Aorta (tissue), 5 donors: ENCODE results near the gene CBS. TPM values are rescaled to one million over a fixed set of nuclear protein-coding genes. Genes with fewer than 3 reads are reported as not detected.
A peak's percentile ranks its signal among the peaks of the same experiment; 100 is the strongest.
"Not testable (repeated sequence)": the region's sequence is repeated elsewhere in the genome, so short reads cannot be mapped to it uniquely, and the experiment has no call there.

ENCODE experiments used
- ATAC-seq: fragments of 200-7000 bp; cut with Tn5 transposase; one replicate; pipeline ENCODE4 v1.9.1; 2022; ENCODE audit warnings: moderate library complexity; ENCODE audit not compliant: low FRiP score
- DNase-seq, 2 donors: peaks; one replicate each; pipeline ENCODE4 v3.0.0-alpha.2; 2020
- H3K27ac ChIP-seq, 2 donors: one replicate each; pipeline ENCODE4 v1.5.1; 2013; ENCODE audit warnings: low read length in 2 of 2, mild to moderate bottlenecking in 2 of 2, moderate library complexity in 2 of 2, control low read depth in 1 of 2, inconsistent platforms in 1 of 2, low read depth in 1 of 2
- H3K27me3 ChIP-seq, 2 donors: one replicate each; pipeline ENCODE4 v1.6.1; 2013; ENCODE audit warnings: control low read depth in 1 of 2, low read length in 1 of 2, mild to moderate bottlenecking in 1 of 2, moderate library complexity in 1 of 2; ENCODE audit not compliant: insufficient read depth in 2 of 2, control insufficient read depth in 1 of 2
- H3K36me3 ChIP-seq, 2 donors: one replicate each; pipeline ENCODE4 v1.6.1; 2013; ENCODE audit warnings: control low read depth in 1 of 2, low read length in 1 of 2, mild to moderate bottlenecking in 1 of 2; ENCODE audit not compliant: insufficient read depth in 2 of 2, control insufficient read depth in 1 of 2
- H3K4me1 ChIP-seq, 2 donors: one replicate each; pipeline ENCODE4 v1.6.1; 2013; ENCODE audit warnings: low read length in 2 of 2, control low read depth in 1 of 2, mild to moderate bottlenecking in 1 of 2, moderate library complexity in 1 of 2; ENCODE audit not compliant: insufficient read depth in 2 of 2, control insufficient read depth in 1 of 2
- H3K4me3 ChIP-seq, 2 donors: one replicate each; pipeline ENCODE4 v1.5.1; 2013; ENCODE audit warnings: low read length in 2 of 2, control low read depth in 1 of 2, mild to moderate bottlenecking in 1 of 2
- H3K9me3 ChIP-seq: one replicate; pipeline ENCODE4 v1.6.1; 2013; ENCODE audit warnings: mild to moderate bottlenecking, low read length; ENCODE audit not compliant: control insufficient read depth
- WGBS, 2 donors: extraction: QIAGEN DNeasy Blood & Tissue Kit; methylation state at CpG; one replicate each; pipeline ENCODE4 v1.1.7; 2013; 5-methylcytosine and 5-hydroxymethylcytosine counted together
- intact Hi-C, 2 donors: fragments of 100-400 bp; cut with DNase I; formaldehyde crosslinking; loops; one replicate each; pipeline versions ENCODE4 v1.14.2 to v1.15.0; 2022
- long read RNA-seq, 2 donors: library from polyadenylated mRNA; unstranded; transcript quantifications; one replicate each; pipeline ENCODE4 v2.0.0, GENCODE V29; 2020 to 2021
- polyA plus RNA-seq, 2 donors: library from polyadenylated mRNA; stranded (reverse); fragments of 200-250 nt; gene quantifications; one replicate each; pipeline ENCODE4 v1.2.3, GENCODE V29; 2013
- total RNA-seq, 2 donors: library from RNA; stranded (reverse); fragmentation: NEBNext Ultra II Directional; extraction: Animal tissue kit (Norgen Biotek cat#: 25700); gene quantifications; one replicate each; pipeline ENCODE4 v1.2.1, GENCODE V29; 2021
- donor health status: healthy with polysubstance abuse.
- donor health status: Bipolar disorder and iron deficiency.
- donor health status: DM: no; HTN: no; CAD: no.
- donor health status: DM: no; HTN: no; CAD: no.
- donor health status: DM: yes; HTN: yes; CAD: no.

Gene CBS
- total RNA-seq (10 to 100 TPM in 1 of 2 donors, 1 to 10 TPM in 1; 9.2 to 20.3 TPM), polyA plus RNA-seq (10 to 100 TPM; 20.4 to 38.1 TPM)
- long read RNA-seq, donor 1, transcript CBS-204 (17 exons, 2,605 nt): major isoform, 28 of 72 reads
- long read RNA-seq, donor 1, partial matches to known transcripts: 14 of 72 reads
- long read RNA-seq, donor 1, other reads (novel, unspliced or antisense): 28 of 72 reads
- long read RNA-seq, donor 2, transcript CBS-204 (17 exons, 2,605 nt): major isoform, 14 of 27 reads
- long read RNA-seq, donor 2, partial matches to known transcripts: 6 of 27 reads
- long read RNA-seq, donor 2, other reads (novel, unspliced or antisense): 3 of 27 reads

DNA sequence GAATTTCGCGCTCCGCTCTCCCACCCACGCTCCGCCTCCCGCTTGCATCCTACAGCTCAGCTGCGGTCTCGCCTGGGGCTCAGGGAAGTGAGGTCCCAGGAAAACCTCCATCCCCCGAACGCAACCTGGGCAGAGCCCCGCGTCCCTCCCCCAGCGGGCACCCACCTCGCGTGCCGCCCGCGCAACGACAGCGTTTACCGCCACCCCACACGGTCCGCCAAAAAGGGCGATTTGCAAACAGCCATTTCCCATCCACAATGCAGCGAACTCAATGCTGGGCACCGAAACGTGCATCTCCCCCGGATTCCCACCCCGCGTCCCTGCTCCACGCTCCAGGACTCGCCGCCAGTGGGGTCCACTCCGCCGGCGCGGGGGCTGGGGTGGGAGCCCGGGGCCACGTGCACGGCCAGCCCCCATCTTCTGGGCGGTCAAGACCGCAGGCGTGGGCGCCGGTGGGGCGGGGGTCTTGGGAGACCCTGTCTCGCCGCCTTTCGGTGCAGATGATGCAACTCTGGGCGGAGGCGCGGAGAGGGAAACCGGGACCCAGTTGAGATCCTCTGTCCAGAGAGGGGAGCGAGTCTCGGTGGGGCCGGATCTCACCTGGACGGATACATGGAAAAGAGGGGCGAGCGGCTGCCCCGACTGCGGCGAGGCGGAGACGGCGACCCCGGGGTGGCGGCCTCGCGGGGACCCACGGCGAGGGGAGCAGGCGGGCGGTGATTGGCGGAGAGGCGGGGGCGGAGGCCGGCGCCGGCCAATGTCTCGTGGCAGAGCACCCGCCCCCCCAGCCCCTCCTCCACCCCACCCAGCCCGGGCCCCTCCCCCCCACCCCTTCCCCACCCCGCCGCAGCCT, at the start of gene CBS:
Gene CBS (minus strand): TSS at position 666 of the 853 bp plus-strand sequence. CDS start 3,642 bp downstream, outside the sequence.
- H3K36me3 ChIP-seq, H3K27ac ChIP-seq, DNase-seq, H3K27me3 ChIP-seq, H3K4me3 ChIP-seq, H3K4me1 ChIP-seq, intact Hi-C loops, H3K9me3 ChIP-seq: not testable (repeated sequence)
- ATAC-seq: peak; percentile 50
- no CpG with 5 or more reads among the region's 84 CpGs for WGBS, 2 donors

DNA sequence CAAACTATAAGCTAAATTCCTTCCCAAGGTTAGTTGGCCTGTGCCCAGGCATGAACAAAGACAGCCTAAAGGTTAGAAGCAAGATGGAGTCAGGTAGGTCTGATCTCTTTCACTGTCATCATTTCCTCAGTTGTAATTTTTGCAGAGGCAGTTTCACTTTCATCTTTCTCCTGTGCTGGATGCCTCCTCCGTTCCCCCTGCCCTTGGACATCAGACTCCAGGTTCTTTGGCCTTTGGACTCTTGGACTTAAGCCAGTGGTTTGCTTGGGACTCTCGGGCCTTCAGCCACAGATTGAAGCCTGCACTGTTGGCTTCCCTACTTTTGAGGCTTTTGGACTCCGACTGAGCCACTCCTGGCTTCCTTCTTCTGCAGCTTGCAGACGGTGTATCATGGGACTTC, 40.3 kb upstream of the CBS start:
- H3K4me3 ChIP-seq, H3K4me1 ChIP-seq, H3K36me3 ChIP-seq, H3K27ac ChIP-seq, ATAC-seq, DNase-seq, intact Hi-C loops, H3K27me3 ChIP-seq, H3K9me3 ChIP-seq: not testable (repeated sequence)
- no CpG with 5 or more reads among the region's 4 CpGs for WGBS, 2 donors

DNA sequence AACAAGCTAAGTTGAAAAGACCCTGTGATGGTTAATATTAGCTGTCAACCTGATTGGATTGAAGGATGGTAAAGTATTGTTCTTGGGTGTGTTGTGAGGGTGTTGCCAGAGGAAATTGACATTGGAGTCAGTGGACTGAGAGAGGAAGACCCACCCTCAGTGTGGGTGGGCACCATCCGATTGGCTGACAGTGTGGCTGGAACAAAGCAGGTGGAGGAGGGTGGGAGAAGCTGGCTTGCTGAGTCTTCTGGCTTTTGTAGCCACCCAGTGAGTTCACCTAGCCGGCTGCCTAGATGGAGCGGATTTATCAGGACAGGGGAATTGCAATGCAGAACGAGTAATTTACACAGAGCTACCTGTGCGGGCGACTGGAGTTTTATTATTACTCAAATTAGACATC, 38.8 kb upstream of the CBS start:
- 96% methylated on average over 4 of the region's 6 CpGs; no CpG with 5 or more reads in 1 of the 2 donors for WGBS, 2 donors
- intact Hi-C loops, ATAC-seq, H3K36me3 ChIP-seq, DNase-seq, H3K4me3 ChIP-seq, H3K9me3 ChIP-seq, H3K4me1 ChIP-seq, H3K27ac ChIP-seq, H3K27me3 ChIP-seq: not testable (repeated sequence)

- ATAC-seq, H3K9me3 ChIP-seq, H3K27me3 ChIP-seq, DNase-seq, H3K4me3 ChIP-seq, intact Hi-C loops, H3K36me3 ChIP-seq, H3K27ac ChIP-seq, H3K4me1 ChIP-seq: not testable (repeated sequence)
- WGBS, 2 donors: no CpG with 5 or more reads among the region's 7 CpGs
Observed at GRCh38 chr21:43109006-43109405, 33.4 kb upstream of the CBS start.

GRCh38 chr21:43108177-43108576, 32.5 kb upstream of the CBS start:
- H3K36me3 ChIP-seq, H3K4me1 ChIP-seq, intact Hi-C loops, H3K4me3 ChIP-seq, ATAC-seq, H3K27me3 ChIP-seq, H3K27ac ChIP-seq, H3K9me3 ChIP-seq, DNase-seq: not testable (repeated sequence)
- no CpG with 5 or more reads among the region's 17 CpGs for WGBS, 2 donors

DNA sequence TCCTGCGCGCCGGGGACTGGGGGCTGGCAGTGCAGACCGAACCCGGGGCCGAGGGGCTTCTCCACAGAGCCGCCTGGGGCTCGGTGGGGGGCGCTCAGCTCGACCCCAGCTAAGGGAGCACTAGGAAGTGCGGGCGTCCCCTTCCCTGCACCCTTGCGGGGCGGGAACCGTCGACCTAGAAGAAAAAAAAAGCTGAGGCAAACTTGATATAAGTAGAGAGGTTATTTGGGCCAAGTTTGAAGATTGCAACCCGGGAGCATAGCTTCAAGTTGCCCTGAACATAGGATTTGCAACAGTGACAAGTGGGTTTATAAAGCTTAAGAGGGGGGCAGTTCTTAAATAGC, 32.1 kb upstream of the CBS start:
- H3K4me1 ChIP-seq, H3K36me3 ChIP-seq, H3K4me3 ChIP-seq, DNase-seq, H3K27me3 ChIP-seq, ATAC-seq, intact Hi-C loops, H3K27ac ChIP-seq, H3K9me3 ChIP-seq: not testable (repeated sequence)
- WGBS, 2 donors: no CpG with 5 or more reads among the region's 17 CpGs

DNA sequence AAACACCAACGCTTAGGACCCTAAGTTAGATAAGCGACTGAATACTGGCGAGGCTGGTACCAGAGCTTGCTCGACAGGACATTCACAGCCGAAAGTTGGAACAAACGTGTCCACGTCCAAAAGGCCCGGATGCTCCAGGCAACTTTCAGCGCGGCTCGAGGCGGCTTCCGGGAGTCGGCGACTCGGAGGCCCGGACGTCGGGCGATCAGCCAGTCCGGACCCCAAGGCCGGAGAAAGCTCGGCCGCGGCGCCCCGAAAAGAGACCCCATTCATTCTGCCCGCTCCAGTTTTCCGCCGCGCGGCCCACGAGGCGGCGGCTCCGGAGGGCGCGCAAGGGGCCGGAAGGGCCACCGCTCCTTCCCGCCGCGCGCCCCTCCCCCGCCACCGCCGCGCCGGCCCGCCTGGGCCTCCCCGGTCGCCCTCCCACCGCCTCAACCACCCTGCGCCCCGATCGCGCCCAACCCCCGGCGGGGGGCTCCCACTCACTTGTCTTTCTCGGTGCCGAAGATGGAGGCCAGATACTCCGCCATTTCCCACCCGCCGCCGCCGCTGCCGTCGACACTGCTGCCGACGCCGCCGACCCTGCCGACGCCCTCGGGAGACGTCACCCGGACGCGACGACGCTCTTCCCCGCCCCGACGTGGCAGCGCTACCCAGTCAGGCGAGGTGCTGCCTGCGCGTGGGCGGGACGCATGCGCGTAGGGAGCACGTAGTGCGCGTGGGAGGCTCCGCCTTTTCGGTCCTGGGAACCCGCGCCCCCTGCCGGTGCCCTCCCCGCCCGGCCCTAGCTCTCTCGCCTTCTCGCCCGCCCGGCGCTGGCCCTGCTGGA, 31.5 kb upstream of the CBS start, which contains the start of gene U2AF1:
Gene U2AF1 (minus strand): TSS at position 606 of the 829 bp plus-strand sequence. CDS start 76 bp downstream, at position 530.
- H3K4me3 ChIP-seq, intact Hi-C loops, H3K36me3 ChIP-seq, H3K27me3 ChIP-seq, H3K27ac ChIP-seq, H3K9me3 ChIP-seq, H3K4me1 ChIP-seq: not testable (repeated sequence)
- peak; percentile 99 for ATAC-seq
- peak in 1 of 2 donors; percentile 87 for DNase-seq
- 0% methylated on average over 68 of the region's 107 CpGs; no CpG with 5 or more reads in 1 of the 2 donors for WGBS, 2 donors

GRCh38 chr21:43104642-43105041, 29.0 kb upstream of the CBS start:
- intact Hi-C loops, H3K4me1 ChIP-seq, DNase-seq, ATAC-seq, H3K27me3 ChIP-seq, H3K27ac ChIP-seq, H3K36me3 ChIP-seq, H3K9me3 ChIP-seq, H3K4me3 ChIP-seq: not testable (repeated sequence)
- WGBS, 2 donors: 55 to 69% methylated on average over 2 of the region's 5 CpGs
